Body of pancreas (tissue), 4 donors: ENCODE data around the gene ACADS. TPM values are rescaled to one million over a fixed set of nuclear protein-coding genes. Genes with fewer than 3 reads are reported as not detected.
A peak's percentile ranks its signal among the peaks of the same experiment; 100 is the strongest.

ENCODE experiments used
- ATAC-seq: fragments of 150-250 bp; one replicate; pipeline ENCODE4 v1.9.1; 2016
- DNase-seq, 4 donors: peaks; one replicate each; pipeline ENCODE4 v3.0.0-alpha.2; 2019
- H3K27ac ChIP-seq, 4 donors: fragments of 200-600 bp; sonication (generic); 1 replicate in 3 of 4; 2 replicates in 1 of 4; pipeline versions ENCODE4 v1.5.1 to v1.6.1; 2016 to 2019; ENCODE audit warnings: mild to moderate bottlenecking in 1 of 4, mixed read lengths in 1 of 4, moderate library complexity in 1 of 4
- H3K27me3 ChIP-seq, 2 donors: fragments of 200-600 bp; sonication (generic); one replicate each; pipeline ENCODE4 v1.6.0; 2016; ENCODE audit warnings: mild to moderate bottlenecking in 1 of 2
- H3K36me3 ChIP-seq, 2 donors: fragments of 200-600 bp; sonication (generic); replicated peaks in 1 of 2; 2 replicates each; pipeline ENCODE4 v1.5.1; 2016; ENCODE audit warnings: low read depth in 2 of 2; ENCODE audit not compliant: insufficient read depth in 1 of 2
- H3K4me1 ChIP-seq: fragments of 200-600 bp; sonication (generic); one replicate; pipeline ENCODE4 v1.6.0; 2016
- H3K4me3 ChIP-seq, 2 donors: fragments of 200-600 bp; sonication (generic); 1 replicate in 1 of 2; 2 replicates in 1 of 2; pipeline ENCODE4 v1.5.1; 2016 to 2019
- H3K9me3 ChIP-seq, 3 donors: fragments of 200-600 bp; sonication (generic); 1 replicate in 2 of 3; 2 replicates in 1 of 3; pipeline ENCODE4 v1.5.1; 2016
- CTCF ChIP-seq, 7 experiments: fragments of 450-650 bp in 4 of 7; fragments of 200-600 bp in 3 of 7; sonication (generic) in 3 of 7; IDR thresholded peaks; one replicate each; pipeline ENCODE4 v1.5.1; 2016 to 2019; ENCODE audit warnings: antibody characterized with exemption in 7 of 7
- POLR2A ChIP-seq, 3 donors: fragments of 450-650 bp; IDR thresholded peaks; one replicate each; pipeline ENCODE4 v1.6.1; 2016; ENCODE audit warnings: antibody characterized with exemption in 3 of 3, mild to moderate bottlenecking in 2 of 3
- WGBS, 2 donors: methylation state at CpG; one replicate each; pipeline ENCODE4 v1.1.5; 2017; 5-methylcytosine and 5-hydroxymethylcytosine counted together
- intact Hi-C: fragments of 100-400 bp; cut with DNase I; formaldehyde crosslinking; loops from one replicate; pipeline ENCODE4 v1.15.1; 2023
- total RNA-seq, 2 donors: library from RNA; depleted of rRNA; stranded (reverse); fragments of >200 nt; gene quantifications; one replicate each; pipeline ENCODE4 v1.1.0, GENCODE V29; 2016

The ACADS gene
- total RNA-seq, 2 donors from 2014 or later, result 33.5 to 55.0 TPM

- Histone ChIP-seq H3K9me3 (no peaks in the 10 kb centered on the region), H3K4me1 (peaks cover 15% of the 10 kb centered on the region), H3K27me3 (no peaks in the 10 kb centered on the region), H3K36me3 (no peaks in the 10 kb centered on the region), H3K4me3 (no peak overlapping the region), H3K27ac (no peak overlapping the region)
- 83 to 100% methylated on average over 1 of the region's 1 CpG for WGBS, 2 donors
- intact Hi-C loops, result no loop called here
- TF ChIP-seq POLR2A (IDR thresholded peaks at IDR 0.05), result no peak
- no peak for TF ChIP-seq CTCF (IDR thresholded peaks at IDR 0.05)
- ATAC-seq (no peak), DNase-seq (peak in 1 of 4 donors; percentile 46)
These were observed 20.0 kb upstream of the ACADS start for GRCh38 chr12:120705618-120706017.

- 85 to 92% methylated on average over 5 of the region's 5 CpGs for WGBS, 2 donors
- H3K36me3 ChIP-seq, result no peaks in the 10 kb centered on the region
- TF ChIP-seq POLR2A (IDR thresholded peaks at IDR 0.05), result no peak
- no peak for TF ChIP-seq CTCF (IDR thresholded peaks at IDR 0.05)
- H3K27ac ChIP-seq, result no peak overlapping the region
- H3K9me3 ChIP-seq, result no peaks in the 10 kb centered on the region
- no peak for ATAC-seq
- no peak overlapping the region for H3K4me3 ChIP-seq
- intact Hi-C loops, result no loop called here
- no peak for DNase-seq
- peaks cover 13% of the 10 kb centered on the region for H3K4me1 ChIP-seq
- no peaks in the 10 kb centered on the region for H3K27me3 ChIP-seq
These were observed 19.6 kb upstream of the ACADS start for GRCh38 chr12:120706029-120706428.

- ATAC-seq (no peak), DNase-seq (no peak)
- 74 to 77% methylated on average over 4 of the region's 4 CpGs for WGBS, 2 donors
- H3K36me3 ChIP-seq, result peaks cover 0 to 2% of the 10 kb centered on the region in 2 donors
- H3K9me3 ChIP-seq, result no peaks in the 10 kb centered on the region
- intact Hi-C loops, result no loop called here
- H3K4me3 ChIP-seq, result no peak overlapping the region
- TF ChIP-seq CTCF (IDR thresholded peaks at IDR 0.05), result no peak
- TF ChIP-seq POLR2A (IDR thresholded peaks at IDR 0.05), result no peak
- H3K27me3 ChIP-seq, result no peaks in the 10 kb centered on the region
- H3K27ac ChIP-seq, result no peak overlapping the region
- peaks cover 18% of the 10 kb centered on the region for H3K4me1 ChIP-seq
These were observed 17.0 kb upstream of the ACADS start for GRCh38 chr12:120708651-120709050.

GRCh38 chr12:120710031-120710804 is 15.4 kb upstream of the ACADS start, which contains the start of gene UNC119B:
Gene UNC119B, plus strand, starts transcription at chr12:120710458. Its CDS starts 17 bp downstream, at chr12:120710475.
- ATAC-seq (peak; percentile 84), DNase-seq (peak; percentile 49 to 75 (median 56))
- Histone ChIP-seq H3K36me3 (peaks cover 0 to 6% of the 10 kb centered on the region in 2 donors), H3K4me1 (peaks cover 23% of the 10 kb centered on the region), H3K27ac (peak within 1 kb of the TSS; percentile 37 to 86 (median 76)), H3K9me3 (no peaks in the 10 kb centered on the region), H3K4me3 (peak within 1 kb of the TSS; percentile 88 to 95), H3K27me3 (no peaks in the 10 kb centered on the region)
- intact Hi-C loops, result no loop called here
- peak; percentile 9 to 35 (median 30) for TF ChIP-seq POLR2A (IDR thresholded peaks at IDR 0.05)
- TF ChIP-seq CTCF (IDR thresholded peaks at IDR 0.05), result no peak
- 0% methylated on average over 39 of the region's 76 CpGs; no CpG with 5 or more reads in 1 of the 2 donors for WGBS, 2 donors
